NCI-H146 treated with DMSO at 0.1 percent for 48 hours (cell line): ENCODE measurements around the gene CLIC5.

Source experiments
- DNase-seq: peaks from one replicate; lab custom pipeline; 2025; ENCODE audit not compliant: unreplicated experiment; lab: John Stamatoyannopoulos, UW

Gene CLIC5

GRCh38 chr6:46000905-46001304 lies 14.8 kb downstream of the CLIC5 start:
- DNase-seq = no peak

- DNase-seq = no peak
Measured at GRCh38 chr6:45998524-45998923, 17.1 kb downstream of the CLIC5 start.

DNA sequence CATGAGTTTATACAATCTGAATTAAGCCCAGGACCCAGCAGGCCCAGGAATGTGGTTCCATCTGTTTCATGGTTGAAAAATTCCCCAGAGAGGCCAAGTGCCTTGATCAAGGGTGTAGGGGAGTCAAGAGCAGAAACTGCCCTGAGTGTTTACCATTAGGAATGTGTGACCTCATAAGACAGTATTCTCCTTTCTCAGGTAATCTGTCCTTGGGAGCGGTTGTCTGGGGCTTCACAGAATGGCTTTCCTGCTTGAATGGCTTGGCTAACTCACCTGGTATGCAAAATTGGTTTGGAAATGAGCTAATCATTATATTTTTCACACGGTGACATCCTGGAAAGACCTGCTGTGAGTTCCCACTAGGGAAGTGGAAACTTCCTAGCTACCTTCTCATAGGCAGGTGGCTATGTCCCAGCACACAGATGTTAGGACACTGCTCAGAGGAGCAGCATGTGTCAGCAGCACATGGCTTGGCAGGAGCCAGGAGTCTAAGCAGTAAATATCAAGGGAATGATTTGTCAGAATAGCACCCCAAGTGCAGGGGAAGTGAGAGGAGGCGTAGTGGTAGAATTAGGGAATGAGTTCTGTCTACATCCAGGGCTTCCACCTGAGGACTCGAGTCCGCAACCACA lies 17.7 kb downstream of the CLIC5 start:
- no peak for DNase-seq

GRCh38 chr6:45991189-45991588 lies 24.5 kb downstream of the CLIC5 start:
- DNase-seq = no peak

DNA sequence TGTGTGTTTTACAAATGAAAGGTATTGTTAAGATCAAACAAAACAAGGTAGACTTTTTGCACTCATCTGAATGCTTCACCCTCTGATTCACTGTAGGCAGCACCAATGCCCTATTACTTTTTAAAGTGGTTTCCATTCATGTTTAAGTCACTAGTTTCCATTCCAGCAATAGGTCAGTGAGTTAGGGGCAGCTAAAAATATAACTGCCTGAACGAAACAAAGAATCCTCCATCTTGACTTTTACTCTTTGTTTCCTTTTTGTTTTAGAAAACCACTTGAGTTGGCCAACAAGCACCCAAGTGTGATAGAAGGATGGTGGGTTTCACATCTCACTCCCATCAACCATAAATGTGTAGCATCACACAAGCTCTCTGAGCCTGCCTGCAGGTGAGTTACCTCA lies 25.5 kb downstream of the CLIC5 start:
- no peak for DNase-seq

DNA sequence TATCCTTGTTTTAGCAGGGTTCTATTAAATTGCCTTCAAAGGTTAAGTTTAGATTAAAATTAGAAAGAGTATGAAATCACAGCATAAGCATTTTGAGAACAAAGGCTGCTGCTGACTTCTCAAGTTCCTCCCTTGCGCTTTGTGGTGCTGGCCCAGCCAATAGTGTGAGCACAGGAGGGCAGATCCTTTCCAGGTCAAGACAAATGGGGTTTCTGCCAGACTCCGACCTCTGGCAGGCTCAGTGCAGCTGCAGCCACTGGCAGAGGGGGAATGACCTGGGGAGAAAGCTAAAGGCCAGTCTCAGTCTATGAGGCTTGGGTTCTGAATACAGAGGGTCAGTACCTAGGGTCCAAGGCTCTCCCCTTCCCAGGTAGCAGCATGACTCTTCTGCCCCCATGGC lies 27.0 kb downstream of the CLIC5 start:
- DNase-seq = no peak

GRCh38 chr6:45987856-45988255 lies 27.8 kb downstream of the CLIC5 start:
- DNase-seq = no peak

GRCh38 chr6:45986746-45987274 lies 28.9 kb downstream of the CLIC5 start:
- DNase-seq = no peak

DNA sequence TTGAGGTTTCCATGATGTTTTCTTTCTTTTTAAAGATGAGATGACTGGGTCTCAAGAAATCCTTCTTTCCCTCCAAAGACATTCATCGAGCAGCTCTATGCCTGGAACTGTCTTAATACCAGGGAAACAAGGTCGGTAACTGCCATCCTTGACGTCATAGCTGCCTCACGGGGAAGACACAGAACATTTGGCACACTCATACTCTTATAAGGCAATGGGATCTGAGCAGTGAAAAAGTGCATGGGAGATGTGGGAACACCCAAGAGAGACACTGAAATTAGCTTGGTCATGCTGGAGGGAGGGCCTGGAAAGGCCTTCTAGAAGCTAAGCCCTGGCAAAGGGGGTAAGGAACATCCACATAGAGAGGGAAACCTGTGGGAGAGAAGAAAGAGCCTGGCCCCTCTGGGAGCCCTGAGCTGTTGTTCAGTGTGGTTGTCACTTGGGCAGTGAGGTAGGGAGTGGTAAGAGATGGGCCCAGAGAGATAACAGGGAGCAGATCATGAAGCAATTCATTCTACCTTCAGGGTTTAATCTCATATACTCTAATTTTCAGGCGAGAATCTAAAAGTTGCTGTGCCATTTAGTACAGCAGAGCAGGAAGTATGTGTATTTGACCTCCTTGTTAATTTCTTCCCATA lies 30.8 kb downstream of the CLIC5 start:
- DNase-seq = no peak

DNA sequence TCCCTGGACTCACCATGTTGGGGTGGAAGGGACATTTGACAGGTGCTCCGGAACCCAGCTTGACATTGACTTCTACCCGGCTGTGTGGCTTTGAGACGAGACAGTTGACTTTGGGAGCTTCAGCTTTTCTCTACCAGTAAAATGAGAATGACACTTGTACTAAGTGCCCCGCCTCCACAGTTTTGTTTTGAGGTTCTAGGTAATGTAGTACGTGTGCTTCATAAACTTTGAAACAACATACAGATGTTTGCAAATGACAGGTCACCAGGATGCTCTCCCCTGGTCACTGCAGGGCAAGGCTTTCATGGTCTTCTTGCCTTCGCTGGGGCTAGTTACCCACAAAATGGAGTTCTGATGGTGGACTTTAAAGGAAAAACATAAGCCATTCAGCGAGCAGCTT lies 31.3 kb downstream of the CLIC5 start:
- no peak for DNase-seq

DNA sequence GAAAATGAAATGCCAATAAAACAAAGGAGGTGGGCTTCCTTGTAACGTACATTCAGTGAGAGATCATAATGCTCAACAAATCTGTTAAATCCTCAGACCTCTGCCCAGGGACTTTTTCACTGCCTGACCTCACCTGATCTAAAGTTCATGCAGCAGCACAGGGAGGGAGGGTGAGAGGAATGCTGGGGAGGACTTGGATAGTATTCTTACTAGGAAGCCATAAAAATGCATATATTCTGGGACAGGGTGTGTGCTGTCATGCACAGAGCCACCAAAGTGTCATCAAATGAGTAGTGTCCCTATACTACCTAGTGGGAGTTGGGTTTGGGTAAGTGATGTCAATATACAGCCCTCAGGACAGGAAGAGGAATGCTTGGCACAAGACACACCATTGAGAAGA lies 32.6 kb downstream of the CLIC5 start:
- no peak for DNase-seq

DNA sequence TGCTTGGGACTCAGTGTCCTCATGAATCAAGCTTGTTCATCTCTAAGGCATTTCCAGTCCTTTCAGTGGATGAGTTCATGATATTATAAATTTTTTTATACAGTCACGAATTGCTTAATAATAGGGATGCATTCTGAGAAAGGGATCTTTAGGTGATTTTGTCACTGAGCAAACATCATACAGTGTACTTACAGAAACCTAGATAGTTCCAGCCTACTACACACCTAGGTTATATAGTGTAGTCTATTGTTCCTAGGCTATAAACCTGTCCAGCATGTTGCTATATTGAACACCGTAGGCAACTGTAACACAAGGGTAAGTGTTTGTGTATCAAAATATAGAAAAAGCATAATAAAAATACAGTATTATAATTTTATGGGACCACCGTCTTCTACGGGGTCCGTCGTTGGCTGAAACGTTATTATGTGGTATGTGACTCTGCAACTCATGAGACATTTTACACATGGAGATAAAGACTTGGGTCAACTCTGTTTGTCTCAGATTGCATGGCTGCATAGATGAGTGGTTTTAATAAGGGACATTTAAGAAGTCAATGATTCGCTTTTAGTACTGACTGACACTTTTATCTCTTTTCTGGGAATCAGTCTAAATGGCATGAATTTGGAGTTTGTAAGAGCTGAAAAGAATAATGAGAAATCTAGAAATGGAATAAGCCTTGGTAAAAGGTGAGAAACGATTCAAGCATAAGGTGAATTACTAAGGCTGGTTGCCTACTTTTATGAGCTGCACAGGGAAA lies 33.2 kb downstream of the CLIC5 start:
- no peak for DNase-seq

- DNase-seq = no peak
Measured at GRCh38 chr6:45981046-45981445, 34.6 kb downstream of the CLIC5 start.

DNA sequence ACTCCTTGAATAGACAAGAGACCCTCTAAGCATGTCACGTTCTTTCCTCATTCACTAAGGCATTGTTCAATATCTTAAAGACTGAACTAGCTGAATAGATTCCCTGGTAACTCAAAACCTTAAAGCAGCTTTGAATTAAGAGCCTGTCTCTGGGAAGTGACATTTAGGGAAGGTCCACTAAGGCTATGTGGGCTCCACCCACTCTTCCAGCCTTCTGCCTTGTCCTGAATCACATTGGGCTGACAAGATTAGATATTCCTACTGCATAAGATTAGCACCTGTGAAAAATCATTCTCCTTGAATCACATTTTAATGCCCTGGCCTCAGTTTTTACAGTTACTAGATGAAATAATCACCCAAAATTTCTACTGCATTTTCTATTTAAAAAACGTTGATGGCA lies 36.3 kb downstream of the CLIC5 start:
- DNase-seq = no peak

- no peak for DNase-seq
Measured at GRCh38 chr6:45974596-45974995, 41.1 kb downstream of the CLIC5 start.

GRCh38 chr6:45972795-45973503 lies 42.7 kb downstream of the CLIC5 start:
- DNase-seq = no peak

GRCh38 chr6:45971287-45971686 lies 44.4 kb downstream of the CLIC5 start:
- no peak for DNase-seq

DNA sequence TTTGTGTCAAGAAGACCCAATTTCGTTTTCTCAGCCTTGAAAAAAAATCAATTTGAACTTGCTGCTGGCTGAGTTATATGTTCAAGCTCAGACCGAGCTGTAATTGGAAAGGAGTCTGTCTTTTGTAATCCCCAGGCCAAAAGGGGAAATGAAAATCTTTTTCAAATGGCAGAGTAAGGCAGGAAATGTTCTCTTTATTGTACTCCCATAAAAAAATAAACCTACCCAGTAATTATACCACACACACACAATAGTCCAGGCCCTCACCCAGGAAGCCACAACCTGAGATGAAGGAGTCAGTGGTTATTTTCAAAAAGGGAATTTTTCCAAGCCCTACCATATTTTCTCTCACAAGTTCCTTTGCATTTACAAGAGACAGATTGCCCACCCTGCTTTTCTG lies 45.3 kb downstream of the CLIC5 start:
- no peak for DNase-seq

- DNase-seq = no peak
Measured at GRCh38 chr6:45969883-45970282, 45.8 kb downstream of the CLIC5 start.

DNA sequence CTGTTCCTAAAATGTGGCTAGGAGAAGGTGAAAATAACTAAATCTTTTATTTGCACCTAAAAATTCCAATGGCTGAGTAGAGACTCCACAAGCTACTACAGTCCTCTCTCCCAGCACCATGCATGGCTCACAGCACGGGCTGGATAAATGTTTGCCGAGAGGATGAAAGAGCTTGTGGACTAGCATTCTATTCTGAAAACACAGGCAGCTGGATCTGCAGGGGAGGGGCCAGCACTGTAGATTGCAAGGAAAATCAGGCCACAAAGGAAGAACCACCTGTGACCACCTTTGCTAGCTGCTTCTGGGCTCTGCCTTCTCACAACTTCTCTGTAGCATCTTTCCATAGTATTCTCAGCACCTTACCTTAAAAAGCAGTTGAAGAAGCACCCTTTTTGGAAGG lies 46.6 kb downstream of the CLIC5 start:
- no peak for DNase-seq

DNA sequence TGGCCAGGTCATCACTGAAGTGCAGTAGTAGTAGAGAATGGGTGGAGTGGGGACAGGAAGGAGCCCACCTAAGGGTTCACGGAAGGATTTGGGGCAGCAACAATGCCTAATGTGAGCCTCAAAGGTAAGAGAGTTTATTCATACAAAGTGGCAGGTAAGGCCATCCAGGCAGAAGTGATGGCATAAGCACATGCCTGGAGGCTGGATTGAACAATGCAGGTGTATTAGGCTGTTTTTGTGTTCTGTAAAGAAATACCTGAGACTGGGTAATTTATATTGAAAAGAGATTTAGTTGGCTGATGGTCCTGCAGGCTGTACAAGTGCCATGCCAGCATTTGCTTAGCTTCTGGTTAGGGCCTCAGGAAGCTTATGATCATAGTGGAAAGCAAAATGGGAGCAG lies 48.3 kb downstream of the CLIC5 start:
- no peak for DNase-seq

DNA sequence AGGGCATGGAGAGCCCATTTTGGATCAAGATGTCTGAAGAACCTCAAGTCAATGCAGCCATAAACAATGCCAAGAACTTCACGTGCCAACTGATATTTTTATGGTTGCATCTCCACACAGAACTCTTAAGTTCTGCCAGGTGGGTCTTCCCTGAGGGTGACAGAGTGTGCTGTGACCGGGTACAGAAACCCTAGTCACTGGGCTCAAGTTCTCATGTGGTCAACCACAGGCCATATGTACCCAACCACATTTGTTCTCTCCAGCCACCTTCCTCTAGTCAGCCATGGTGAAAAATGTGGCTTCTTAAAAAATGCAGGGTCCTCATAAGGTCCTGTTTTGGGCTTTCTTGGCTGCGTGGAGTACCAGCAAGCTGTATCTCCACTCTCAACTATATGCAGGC lies 48.9 kb downstream of the CLIC5 start:
- no peak for DNase-seq
